ENCODE data around the gene CDC25B. TPM values are rescaled to one million over a fixed set of nuclear protein-coding genes. Genes with fewer than 3 reads are reported as not detected.

CDC25B gene
- total and polyA plus RNA-seq, 2 of the 13 experiments (the other 11 are each of a cell fraction or from before 2014, with no cell fraction given), result 14.5 to 19.4 TPM

- no peak for TF ChIP-seq GRHL1 (CRISPR knock-in tag; conservative IDR thresholded peaks at IDR 0.05)
- no peak for TF ChIP-seq ZNF496 (CRISPR knock-in tag; IDR thresholded peaks at IDR 0.05; ENCODE audit: insufficient replicate concordance)
- no peak for TF ChIP-seq KDM3A (CRISPR knock-in tag; IDR thresholded peaks at IDR 0.05; ENCODE audit: low read depth)
- TF ChIP-seq CREM (IDR thresholded peaks at IDR 0.05), result no peak
- TF ChIP-seq CREM (CRISPR knock-in tag; IDR thresholded peaks at IDR 0.05), result no peak
- TF ChIP-seq ZNF12 (CRISPR knock-in tag; IDR thresholded peaks at IDR 0.05), result no peak
- TF ChIP-seq, protein P1, sequence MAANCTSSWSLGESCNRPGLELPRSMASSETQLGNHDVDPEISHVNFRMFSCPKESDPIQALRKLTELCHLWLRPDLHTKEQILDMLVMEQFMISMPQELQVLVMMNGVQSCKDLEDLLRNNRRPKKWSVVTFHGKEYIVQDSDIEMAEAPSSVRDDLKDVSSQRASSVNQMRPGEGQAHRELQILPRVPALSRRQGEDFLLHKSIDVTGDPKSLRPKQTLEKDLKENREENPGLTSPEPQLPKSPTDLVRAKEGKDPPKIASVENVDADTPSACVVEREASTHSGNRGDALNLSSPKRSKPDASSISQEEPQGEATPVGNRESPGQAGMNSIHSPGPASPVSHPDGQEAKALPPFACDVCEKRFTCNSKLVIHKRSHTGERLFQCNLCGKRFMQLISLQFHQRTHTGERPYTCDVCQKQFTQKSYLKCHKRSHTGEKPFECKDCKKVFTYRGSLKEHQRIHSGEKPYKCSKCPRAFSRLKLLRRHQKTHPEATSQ (CRISPR knock-in tag; IDR thresholded peaks at IDR 0.05; ENCODE audit: borderline replicate concordance), result no peak
- TF ChIP-seq ZMYM4 (CRISPR knock-in tag; IDR thresholded peaks at IDR 0.05), result no peak
- TF ChIP-seq EHMT2 (IDR thresholded peaks at IDR 0.05; ENCODE audit: borderline replicate concordance, low read depth, low read length), result no peak
- no peak for TF ChIP-seq E2F2 (CRISPR knock-in tag; IDR thresholded peaks at IDR 0.05; ENCODE audit: borderline replicate concordance)
- no peak for TF ChIP-seq ZNF253 (CRISPR knock-in tag; IDR thresholded peaks at IDR 0.05; ENCODE audit: borderline replicate concordance)
- TF ChIP-seq ZNF101 (CRISPR knock-in tag; IDR thresholded peaks at IDR 0.05; ENCODE audit: borderline replicate concordance, low read depth), result 0 out of 2 replicates have a peak, but pooled peaks have one; percentile 25
- TF ChIP-seq ZNF567 (CRISPR knock-in tag; IDR thresholded peaks at IDR 0.05; ENCODE audit: borderline replicate concordance), result no peak
- TF ChIP-seq CSRNP2 (CRISPR knock-in tag; conservative IDR thresholded peaks at IDR 0.05; ENCODE audit: low read depth), result no peak
- TF ChIP-seq ZMYM3 (CRISPR knock-in tag; IDR thresholded peaks at IDR 0.05), result peak; percentile 81
- no peak for TF ChIP-seq NR2F6 (IDR thresholded peaks at IDR 0.05)
- no peak for TF ChIP-seq NR2F6 (CRISPR knock-in tag; IDR thresholded peaks at IDR 0.05)
- TF ChIP-seq ADNP (CRISPR knock-in tag; IDR thresholded peaks at IDR 0.05), result no peak
- no peak for TF ChIP-seq SOX5 (CRISPR knock-in tag; IDR thresholded peaks at IDR 0.05; ENCODE audit: borderline replicate concordance)
- TF ChIP-seq ZNF382 (CRISPR knock-in tag; IDR thresholded peaks at IDR 0.05; ENCODE audit: borderline replicate concordance), result no peak
- no peak for TF ChIP-seq MYNN (CRISPR knock-in tag; IDR thresholded peaks at IDR 0.05; ENCODE audit: low read depth)
- TF ChIP-seq, protein P2, sequence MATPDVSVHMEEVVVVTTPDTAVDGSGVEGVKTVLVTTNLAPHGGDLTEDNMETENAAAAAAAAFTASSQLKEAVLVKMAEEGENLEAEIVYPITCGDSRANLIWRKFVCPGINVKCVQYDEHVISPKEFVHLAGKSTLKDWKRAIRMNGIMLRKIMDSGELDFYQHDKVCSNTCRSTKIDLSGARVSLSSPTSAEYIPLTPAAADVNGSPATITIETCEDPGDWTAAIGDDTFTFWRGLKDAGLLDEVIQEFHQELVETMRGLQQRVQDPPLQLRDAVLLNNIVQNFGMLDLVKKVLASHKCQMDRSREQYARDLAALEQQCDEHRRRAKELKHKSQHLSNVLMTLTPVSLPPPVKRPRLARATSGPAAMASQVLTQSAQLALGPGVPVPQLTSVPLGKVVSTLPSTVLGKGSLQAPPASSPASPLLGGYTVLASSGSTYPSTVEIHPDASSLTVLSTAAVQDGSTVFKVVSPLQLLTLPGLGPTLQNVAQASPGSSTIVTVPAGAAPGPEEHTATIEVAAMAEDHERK (CRISPR knock-in tag; IDR thresholded peaks at IDR 0.05; ENCODE audit: low read depth), result no peak
- no peak for TF ChIP-seq ISX (CRISPR knock-in tag; conservative IDR thresholded peaks at IDR 0.05)
Observed at GRCh38 chr20:3812975-3813847, 17.1 kb downstream of the CDC25B start (continued).

All from HepG2 (cell line).